ENCODE measurements around the gene SELENON.

The SELENON gene

GRCh38 chr1:25793585-25794170 lies 6.3 kb upstream of the SELENON start:
- no peak for TF ChIP-seq CTCF (IDR thresholded peaks at IDR 0.05; ENCODE audit: insufficient read depth, low read depth, low read length, missing control alignments)
- no peak overlapping the region for H3K4me3 ChIP-seq (ENCODE audit: low read length)

GRCh38 chr1:25794325-25794724 lies 5.7 kb upstream of the SELENON start:
- TF ChIP-seq CTCF (IDR thresholded peaks at IDR 0.05; ENCODE audit: insufficient read depth, low read depth, low read length, missing control alignments), result no peak
- no peak for DNase-seq (ENCODE audit: low read depth)
- no peak overlapping the region for H3K4me3 ChIP-seq (ENCODE audit: low read length)

More at GRCh38 chr1:25793585-25794170, 6.3 kb upstream of the SELENON start:
- DNase-seq (ENCODE audit: low read depth), result no peak

GRCh38 chr1:25795211-25795610 lies 4.8 kb upstream of the SELENON start:
- no peak for TF ChIP-seq CTCF (IDR thresholded peaks at IDR 0.05; ENCODE audit: insufficient read depth, low read depth, low read length, missing control alignments)
- no peak overlapping the region for H3K4me3 ChIP-seq (ENCODE audit: low read length)
- no peak for DNase-seq (ENCODE audit: low read depth)

GRCh38 chr1:25795946-25796810 lies 3.8 kb upstream of the SELENON start:
- DNase-seq (ENCODE audit: low read depth), result peak; percentile 58
- no peak overlapping the region for H3K4me3 ChIP-seq (ENCODE audit: low read length)
- TF ChIP-seq CTCF (IDR thresholded peaks at IDR 0.05; ENCODE audit: insufficient read depth, low read depth, low read length, missing control alignments), result no peak

GRCh38 chr1:25796811-25797458 lies 3.1 kb upstream of the SELENON start:
- no peak overlapping the region for H3K4me3 ChIP-seq (ENCODE audit: low read length)
- peak; percentile 80 for DNase-seq (ENCODE audit: low read depth)
- TF ChIP-seq CTCF (IDR thresholded peaks at IDR 0.05; ENCODE audit: insufficient read depth, low read depth, low read length, missing control alignments), result peak; percentile 94

- DNase-seq (ENCODE audit: low read depth), result peak; percentile 59
- peak; percentile 58 for TF ChIP-seq CTCF (IDR thresholded peaks at IDR 0.05; ENCODE audit: insufficient read depth, low read depth, low read length, missing control alignments)
- no peak overlapping the region for H3K4me3 ChIP-seq (ENCODE audit: low read length)
Observed at GRCh38 chr1:25797939-25798338, 2.1 kb upstream of the SELENON start.
